AML-193 (cell line): ENCODE measurements around the gene PFDN1.
"Not testable (repeated sequence)": the region's sequence is repeated elsewhere in the genome, so short reads cannot be mapped to it uniquely, and the experiment has no call there.

Experiments used
- DNase-seq, 2 experiments: peaks; one replicate each; lab custom pipeline; 2025; lab: John Stamatoyannopoulos, UW

PFDN1 gene

DNA sequence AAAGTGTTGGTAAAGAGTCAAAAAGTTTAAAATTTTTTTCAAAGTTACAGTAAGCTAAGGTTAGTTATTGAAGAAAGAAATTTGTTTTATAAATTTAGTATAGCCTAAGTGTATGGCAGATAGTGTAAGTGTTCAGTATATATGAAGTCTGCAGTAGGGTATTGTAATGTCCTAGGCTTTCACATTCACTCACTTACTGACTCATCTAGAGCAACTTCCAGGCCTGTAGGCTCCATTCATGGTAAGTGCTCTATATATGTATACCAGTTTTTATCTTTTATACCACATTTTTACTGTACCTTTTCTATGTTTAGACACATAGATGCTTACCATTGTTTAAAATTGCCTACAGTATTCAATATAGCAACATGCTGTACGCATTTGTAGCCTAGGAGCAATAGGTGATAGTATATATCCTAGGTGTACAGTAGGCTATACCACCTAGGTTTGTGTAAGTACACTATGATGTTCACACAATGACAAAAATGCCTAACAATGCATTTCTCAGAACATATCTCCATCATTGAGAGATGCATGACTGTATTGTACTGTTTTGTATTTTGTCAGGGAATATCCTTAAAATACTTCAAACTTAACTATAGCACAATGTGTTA, 89.4 kb downstream of the PFDN1 start:
- DNase-seq: no peak

DNA sequence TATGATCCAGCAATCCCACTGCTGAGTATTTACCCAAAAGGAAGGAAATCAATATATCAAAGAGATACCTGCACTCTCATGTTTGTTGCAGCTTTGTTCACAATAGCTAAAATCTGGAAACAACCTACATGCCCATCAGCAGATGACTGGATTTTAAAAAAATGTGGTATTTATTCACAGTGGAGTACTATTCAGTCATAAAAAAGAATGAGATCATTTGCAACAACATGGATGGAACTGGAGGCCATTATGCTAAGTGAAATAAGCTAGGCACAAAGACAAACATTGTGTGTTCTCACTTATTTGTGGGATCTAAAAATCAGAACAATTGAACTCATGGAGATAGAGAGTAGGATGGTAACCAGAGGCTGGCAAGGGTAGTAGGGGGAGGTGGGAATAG, 94.8 kb downstream of the PFDN1 start:
- DNase-seq: no peak

DNA sequence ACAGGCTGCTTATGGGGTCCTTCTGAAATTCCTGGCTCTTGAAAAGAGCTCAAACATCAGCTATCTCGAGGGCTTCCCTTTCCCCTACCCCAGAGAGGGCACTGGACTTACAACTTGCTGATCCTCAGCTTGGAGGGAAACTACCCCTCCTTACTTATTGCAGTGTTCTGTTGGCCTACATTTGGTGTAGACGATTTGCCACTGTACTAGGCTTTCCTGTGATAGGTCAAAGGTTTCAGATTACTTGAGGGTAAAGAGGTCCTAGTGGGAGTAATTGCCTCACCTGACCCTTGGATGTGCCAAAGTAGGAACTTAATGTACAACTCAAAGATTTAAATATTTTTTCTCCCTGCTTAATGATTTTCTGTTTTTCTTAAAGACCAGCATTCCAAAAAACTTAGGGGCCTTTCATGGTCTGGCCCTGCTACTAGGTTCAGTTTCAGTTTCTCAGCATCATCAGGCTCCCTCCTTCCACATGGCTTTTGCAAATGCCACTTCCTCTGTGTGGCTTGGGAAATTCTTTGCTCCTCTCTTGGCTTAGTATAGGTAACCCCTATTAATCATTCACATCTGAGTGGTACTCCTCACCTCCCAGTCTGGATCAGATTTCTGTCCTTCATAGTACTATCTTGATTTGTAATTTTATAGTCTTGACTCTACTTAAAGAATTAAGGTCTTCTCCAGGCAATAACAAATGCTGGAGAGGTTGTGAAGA, 95.5 kb downstream of the PFDN1 start:
- no peak for DNase-seq

GRCh38 chr5:140205952-140206351, 96.9 kb downstream of the PFDN1 start:
- DNase-seq: no peak

GRCh38 chr5:140205216-140205615, 97.7 kb downstream of the PFDN1 start:
- DNase-seq: peak; percentile 54 to 68

DNA sequence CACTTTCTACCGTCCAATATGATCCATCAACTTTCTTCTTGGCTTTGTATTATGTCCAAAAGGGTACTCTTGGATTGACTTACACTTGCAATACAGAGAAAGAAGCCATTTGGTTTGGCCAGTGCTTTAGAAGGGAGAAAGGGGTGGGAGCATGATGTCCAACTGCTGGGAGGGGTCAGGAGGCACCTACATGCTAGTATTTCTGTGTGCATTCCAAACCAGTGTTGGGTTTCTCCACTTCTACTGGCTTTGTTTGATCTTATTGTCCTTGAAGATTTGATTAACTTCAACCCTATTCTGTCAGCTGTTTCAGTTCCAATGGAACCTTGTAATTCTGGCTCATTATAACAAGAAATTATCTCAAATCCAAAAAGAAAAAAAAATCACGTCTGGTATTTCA, 100.3 kb downstream of the PFDN1 start:
- DNase-seq: no peak

GRCh38 chr5:140202078-140202477, 100.8 kb downstream of the PFDN1 start:
- DNase-seq: no peak

- not testable (repeated sequence) for DNase-seq
These were observed 104.0 kb downstream of the PFDN1 start for GRCh38 chr5:140198915-140199314.

DNA sequence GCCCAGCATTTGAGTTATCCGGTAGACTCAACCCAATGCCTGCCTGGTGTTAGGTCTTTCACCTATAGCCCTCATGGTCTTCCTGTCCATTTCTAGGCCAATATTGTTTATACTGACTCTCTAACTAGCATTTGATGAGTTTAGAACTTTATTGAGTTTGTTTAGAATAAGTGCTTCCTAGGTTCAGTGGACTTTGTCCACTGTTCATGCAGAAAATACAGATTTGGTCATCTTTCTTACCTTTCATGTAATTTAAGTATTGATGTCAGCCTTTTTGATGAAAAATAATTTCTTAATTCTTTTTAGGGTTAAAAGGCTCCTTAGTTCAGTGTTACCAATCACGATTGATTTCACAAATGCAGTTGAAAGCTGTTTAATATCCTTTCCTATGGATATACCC, 105.9 kb downstream of the PFDN1 start:
- no peak for DNase-seq

DNA sequence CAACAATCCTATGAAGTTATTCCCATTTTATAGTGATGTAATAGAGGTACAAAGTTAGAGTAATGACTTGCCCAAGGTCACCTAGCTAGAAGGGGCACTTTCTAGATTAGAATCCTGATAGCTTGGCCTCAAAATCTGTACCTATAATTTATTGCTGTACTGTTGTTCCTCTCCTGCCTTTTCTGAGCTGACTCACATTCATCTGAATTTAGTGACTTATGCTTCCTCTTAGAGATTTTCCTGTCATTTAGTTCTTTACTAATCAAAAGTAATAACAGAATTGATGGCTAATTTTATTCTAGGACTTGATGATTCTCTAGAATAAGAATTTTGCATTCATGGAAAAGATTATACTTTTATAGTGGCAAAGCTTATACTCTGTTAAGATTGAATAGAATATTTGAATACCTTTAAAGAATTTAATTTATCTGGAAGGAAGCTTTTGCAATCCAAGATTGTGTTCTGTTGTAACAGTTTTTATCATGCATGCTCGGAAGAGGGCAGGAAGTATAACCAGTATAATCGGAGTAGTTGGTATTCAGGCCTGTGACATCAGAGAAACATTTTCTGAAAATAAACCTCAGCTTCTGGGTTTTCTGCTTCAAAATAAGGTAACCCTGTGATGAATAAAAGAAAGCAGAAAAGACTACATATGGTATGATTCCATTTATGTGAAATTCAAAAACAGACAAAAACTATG, 106.6 kb downstream of the PFDN1 start:
- peak; percentile 9 to 18 for DNase-seq
